Activated CD8-positive, alpha-beta memory T cell treated with anti-CD3 and anti-CD28 coated beads, Interleukin-2, amount 50 U/mL, for 1 hour (primary cell): ENCODE data around the gene MCM8.
A peak's percentile ranks its signal among the peaks of the same experiment; 100 is the strongest.

ENCODE experiments used
- DNase-seq: peaks from one replicate; pipeline ENCODE4 v3.0.0-alpha.2; 2020; ENCODE audit errors: extremely low read depth

The MCM8 gene

DNA sequence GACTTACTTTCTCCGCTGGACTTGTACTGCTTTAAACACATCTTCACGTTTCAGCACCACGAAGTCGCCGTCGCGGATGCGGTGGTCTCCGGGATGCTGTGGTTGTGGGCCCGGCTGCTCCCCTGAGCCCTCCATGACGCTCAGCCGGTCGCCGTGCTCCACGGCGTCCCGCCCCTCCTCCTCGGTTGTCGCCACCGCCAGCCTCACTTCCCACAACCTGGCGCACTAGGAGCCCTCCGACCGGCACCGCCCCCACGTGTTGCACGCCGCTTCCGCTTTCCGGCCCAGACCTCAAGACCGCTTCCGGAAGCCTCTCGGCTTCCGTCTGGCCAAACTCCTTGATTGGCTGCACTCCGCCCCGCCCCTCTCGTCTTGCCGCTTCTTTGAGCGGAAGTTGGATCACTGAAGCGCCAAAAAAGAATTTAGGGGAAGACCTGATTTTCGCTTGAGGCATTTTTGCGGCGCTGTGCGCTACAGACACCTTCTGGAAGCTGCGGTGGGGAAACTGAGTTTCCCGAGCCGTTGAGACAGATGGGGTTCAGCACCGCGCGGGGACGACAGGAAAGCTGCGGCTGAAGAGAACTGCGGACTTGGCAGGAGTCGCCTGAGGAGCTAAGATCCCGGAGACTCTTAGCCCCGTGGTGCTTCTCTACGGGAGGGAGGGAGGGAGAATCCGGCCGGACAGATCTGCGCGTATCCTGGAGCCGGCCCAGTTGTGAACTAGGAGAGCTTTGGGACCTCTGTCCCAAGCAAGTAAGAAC is at the start of gene MCM8, which contains the start of gene TRMT6:
TSS of gene MCM8 (plus strand) at position 382 of the 761 bp plus-strand sequence. CDS start 1,364 bp downstream, outside the sequence.
TSS of gene TRMT6 (minus strand) at position 263 of the 761 bp plus-strand sequence. CDS start at position 135, 128 bp downstream.
- peak; percentile 90 for DNase-seq

DNA sequence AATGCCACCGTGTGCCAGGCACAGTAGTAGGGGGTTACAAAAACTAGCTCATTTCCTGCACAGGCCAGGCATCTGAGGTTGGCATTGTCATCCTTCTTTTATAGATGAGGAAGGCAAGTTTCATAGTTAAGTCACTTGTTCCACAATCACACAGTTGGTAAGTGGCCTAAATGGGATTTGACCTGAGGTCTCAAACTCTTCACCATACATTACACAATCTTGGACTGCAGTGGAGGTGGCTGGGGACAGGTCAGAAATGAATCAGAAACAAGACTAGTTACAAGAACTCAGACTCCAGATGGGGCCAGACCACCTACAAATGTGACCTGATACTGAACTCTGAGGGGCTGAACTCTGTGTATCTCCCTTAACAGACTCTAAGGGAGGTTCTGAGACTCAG is 49.5 kb upstream of the MCM8 start:
- no peak for DNase-seq

DNA sequence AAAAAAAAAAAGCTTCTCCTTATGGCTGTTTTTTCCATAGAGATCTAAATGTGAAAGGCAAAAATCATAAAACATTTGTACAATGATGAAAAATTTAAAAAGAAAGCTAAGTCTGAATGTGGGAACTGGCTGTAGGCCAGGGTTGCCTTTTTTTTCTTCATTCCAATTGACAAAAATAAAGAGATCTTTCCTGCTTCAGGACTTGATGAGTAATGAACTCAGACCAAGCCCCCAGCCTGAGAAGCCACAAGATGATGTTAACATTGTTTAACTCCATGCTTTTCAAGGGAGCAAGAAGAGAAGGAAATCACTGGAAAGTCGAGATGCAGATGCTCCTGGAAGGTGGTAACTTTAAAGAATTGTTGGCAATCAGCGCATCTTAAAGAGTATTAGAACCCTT is 41.5 kb upstream of the MCM8 start:
- no peak for DNase-seq

DNA sequence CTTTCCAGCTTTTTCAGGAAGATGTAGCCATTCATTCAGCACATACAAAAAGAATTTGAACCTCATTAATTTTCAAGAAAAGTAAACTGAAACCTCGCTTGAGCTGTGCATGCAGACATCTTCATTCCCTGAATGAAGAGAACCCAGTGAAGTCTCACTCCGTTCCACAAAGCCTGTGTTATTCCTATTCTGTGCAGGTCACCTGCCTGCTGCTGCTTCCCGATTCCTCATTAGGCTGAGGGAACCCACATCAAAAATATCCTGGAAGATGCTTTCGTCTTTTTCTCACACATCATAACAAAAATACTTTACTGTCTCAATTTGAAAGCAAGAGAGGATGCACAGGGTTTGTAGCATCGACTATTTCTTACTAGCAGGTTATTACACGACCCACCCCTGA is 40.3 kb upstream of the MCM8 start:
- no peak for DNase-seq

DNA sequence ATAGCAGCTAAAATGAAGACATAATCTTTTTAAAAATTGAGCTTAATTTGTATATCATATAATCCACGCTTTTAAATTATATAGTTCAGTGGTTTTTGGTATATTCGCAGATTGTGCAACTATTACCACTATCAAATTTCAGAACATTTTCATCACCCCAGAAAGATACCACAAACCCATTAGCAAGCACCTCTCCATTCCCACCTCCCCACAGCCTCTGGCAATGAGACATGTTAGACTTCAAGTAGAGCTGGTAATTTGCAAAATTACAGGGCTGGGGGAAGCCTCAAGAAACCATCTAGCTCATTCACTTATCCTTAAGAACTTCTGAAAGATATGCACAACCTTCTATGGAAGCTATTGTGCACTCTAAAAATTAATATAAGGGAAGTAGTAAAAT is 37.3 kb upstream of the MCM8 start:
- no peak for DNase-seq

DNA sequence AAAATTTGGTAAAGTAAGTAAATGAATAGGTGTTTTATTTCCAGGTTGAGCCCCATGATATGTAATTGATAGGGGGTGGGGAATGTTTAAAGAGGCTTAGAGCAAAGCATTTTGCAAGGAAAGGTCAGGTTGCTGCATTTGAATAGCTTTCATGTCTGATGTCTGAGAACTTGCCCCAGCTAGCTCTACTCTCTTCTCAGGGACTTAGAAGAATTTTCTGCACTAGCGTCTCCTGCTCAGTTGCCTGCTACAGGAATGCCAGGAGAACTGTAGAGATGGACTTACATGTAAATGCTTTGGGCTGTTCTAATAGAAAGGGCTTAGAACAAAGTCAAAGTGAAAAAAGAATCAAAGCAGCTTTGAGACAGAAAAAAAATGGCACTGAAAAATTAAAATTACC is 35.6 kb upstream of the MCM8 start:
- no peak for DNase-seq

DNA sequence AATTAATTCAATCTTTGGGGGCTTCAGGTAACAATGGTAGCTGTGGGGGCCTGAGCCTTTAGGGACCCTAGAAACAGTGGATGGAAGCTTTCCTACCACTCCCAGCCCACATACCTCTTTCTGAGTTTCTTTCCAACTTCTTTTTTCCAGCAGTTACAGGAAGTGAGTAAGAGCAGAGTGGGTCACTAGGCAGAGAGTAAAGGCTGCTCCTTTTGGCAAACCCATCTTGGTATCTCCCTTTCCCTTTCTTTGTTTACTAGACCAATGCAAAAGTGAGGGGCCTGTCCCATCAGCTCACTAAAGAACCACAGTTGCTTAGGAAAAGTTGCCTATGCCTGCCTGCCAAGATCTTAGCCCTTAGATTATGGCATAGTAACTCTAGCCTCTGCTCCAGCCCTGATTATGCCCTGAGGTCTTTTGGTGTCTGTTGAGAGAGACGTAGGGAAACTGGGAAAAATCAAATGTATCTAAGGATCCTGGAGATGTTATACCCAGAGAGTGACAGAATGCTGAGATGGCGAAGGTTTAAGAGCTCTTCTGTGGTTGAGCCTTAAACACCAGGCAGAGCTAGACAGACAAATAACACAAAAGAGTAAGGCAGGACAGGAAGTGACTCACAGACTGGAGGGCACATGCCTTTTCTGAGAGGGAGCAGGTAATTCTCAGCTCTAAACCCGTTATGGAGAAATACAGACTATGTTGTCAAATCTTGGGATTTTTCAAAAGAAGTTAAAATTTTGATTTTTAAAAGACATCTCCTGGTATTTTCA is 31.4 kb upstream of the MCM8 start:
- DNase-seq = no peak

DNA sequence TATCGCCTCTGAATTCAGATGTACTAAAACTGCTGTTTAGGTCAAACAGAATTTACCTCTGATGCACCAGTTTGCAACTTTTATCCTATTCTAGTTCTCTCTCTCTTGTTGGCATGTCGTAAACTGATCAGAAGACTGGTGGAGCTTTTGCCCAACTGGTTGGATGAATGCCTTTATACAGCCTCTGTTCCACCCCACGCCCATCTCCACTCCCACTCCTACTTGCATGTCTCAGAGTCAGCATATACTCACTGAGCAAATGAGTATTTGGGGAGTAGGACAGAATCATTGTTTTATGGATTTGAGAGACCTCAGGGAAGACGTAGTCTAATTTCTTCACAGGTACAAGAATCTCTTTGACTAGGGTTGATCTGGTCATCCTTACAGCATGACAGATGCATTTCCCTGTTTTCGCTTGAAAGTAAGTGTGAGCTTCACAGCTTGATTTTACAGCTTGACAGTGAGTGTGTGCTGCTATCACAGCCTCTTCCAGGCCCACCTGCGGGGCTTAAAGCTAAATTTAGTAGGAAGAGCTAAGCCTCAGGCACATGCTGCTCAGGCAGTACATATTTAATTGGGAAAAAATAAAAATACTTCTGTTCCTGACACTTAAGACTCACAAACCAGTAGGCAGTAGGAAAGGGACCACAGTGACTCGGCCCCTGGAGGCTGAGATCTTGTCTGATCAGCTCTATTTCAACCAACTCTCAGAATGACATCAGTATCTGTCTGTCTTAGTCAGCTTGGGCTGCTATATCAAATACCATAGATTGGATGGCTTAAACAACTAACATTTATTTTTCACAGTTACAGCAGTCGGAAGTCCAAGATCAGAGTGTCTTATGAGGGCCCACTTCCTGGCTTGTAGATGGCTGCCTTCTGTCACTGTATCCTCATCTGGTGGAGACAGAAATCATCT is 30.6 kb upstream of the MCM8 start:
- no peak for DNase-seq

DNA sequence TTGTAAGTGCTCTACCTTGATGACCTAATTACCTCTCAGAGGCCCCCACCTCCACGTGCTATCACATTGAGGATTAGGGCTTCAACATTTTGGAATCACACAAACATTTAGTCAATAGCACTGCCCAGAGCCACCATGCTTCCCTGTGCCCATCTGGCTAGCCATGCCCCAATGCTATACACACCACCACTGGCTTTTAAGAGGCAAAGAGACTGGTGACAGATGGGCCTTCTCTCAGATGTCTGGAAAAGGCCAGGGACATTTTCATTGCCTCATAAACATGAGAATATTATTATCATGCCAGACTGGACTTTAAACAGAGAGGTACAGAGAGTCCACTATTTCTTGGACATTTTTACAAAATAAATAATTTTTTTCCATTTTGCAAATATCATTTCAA is 29.9 kb upstream of the MCM8 start:
- DNase-seq = no peak

DNA sequence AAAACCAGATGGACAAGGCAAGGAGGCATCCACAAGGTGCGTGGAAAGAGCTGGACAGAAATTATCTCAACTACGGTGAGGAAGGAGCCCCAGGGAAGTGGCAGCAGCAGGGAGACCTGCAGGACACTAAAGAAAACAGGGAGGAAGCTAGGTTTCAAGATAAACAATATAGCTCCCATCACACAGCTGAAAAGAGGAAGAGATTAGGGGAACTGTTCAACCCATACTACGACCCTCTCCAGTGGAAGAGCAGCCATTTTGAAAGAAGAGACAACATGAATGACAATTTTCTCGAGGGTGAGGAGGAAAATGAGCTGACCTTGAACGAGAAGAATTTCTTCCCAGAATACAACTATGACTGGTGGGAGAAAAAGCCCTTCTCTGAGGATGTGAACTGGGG is 27.0 kb upstream of the MCM8 start:
- no peak for DNase-seq

DNA sequence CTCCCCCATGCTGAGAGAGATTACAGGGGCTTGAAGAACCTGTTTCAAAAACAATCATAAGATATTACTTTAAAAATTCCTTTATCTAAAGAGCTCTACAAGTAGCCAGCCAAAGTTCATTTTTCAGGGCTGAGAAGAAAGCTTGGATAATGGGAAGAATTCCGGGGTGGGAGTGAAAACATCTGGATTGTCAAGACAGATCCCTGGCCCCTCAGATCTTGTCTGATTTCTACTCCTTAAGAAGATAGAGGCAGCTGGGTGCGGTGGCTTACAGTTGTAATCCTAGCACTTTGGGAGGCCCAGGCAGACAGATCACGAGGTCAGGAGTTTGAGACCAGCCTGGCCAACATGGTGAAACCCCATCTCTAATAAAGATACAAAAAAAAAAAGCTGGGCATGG is 24.9 kb upstream of the MCM8 start:
- DNase-seq = no peak

DNA sequence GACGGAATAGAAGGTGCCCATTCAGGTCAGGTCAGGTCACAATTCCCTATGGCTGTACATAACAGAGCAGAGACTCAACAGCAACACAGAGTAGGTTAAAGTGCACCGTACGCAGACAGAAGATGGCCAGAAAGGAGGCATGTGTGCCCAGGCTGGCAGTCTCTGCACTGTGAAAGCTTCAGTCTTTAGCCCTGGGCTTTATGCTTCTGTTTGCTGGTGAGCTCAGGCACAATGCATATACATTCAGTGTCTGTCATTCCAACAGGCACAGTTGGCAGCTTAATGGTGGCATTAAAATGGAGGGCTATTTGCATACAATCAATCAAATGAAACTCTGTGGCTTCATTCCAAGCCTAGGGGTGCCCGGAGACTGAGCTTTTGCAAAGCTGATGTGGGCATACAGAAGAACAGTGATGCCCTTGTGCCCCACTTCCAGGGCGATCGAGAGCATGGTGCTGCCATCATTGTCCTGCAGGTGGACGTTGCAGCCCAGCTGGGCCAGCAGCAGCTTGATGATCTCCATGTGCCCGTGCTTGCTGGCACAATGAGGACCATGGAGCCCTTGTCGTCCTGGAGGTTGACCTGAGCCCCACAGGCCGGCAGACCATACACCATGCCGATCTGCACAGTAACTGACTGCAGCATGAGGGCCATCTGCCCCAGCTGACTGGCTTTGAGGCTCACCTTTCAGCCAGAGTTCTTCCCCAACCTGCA is 22.5 kb upstream of the MCM8 start:
- no peak for DNase-seq

DNA sequence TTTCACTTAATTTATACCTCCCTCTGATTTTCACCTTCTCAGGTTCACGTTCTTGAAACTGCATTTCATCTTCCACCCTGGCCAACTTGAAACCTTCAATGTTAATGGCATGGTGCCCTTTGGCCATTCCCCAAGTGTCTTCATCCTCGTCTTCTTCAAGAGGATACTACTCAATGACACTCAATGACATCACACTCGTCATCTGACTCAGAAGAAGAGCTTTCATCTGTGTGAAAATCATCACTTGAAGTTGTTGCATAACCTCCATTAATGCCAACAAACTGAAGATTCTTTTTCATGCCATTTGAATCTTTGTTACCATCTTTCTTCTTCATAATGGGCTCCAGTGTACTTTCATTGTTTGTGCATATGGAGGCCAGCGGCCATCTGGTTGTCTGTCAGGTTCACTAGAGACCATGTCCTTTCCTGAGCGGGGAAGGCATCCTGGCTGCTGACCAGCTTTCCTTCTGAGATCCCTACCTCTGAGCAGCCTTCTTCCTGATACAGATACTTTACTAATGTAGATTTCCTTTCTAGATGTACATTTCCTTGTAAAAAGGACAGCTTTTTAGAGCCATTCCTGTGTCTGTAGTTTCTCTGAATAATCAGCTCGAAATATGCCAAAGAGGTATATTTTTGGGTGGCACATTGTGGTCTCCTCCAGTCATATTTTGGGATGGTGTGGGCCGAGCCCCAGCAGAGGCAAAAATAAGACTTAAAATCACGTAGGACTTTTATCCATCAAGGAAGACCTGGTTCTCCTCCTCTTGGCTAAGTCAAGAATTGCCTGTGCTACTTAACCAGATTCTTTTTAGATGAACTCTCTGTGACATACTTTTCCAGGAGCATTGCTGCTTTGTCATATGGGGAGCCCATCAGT is 21.4 kb upstream of the MCM8 start:
- no peak for DNase-seq

DNA sequence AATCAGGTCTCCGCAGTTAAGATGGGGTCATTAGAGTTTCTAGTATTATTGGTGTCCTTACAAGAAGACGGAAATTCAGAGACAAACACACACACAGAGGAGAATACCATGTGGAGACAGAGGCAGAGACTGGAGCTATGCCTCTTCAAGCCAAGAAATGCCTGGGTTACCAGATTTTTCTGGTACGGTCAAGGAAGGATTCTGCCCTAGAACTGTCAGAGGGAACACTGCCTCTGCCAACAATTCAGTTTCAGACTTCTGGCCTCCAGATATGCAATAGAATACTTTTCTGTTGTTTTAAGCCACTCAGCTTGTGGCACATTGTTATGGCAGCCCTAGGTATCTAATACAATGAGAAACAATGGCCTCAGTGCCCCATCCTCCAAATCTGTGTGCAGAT is 19.0 kb upstream of the MCM8 start:
- DNase-seq = no peak

DNA sequence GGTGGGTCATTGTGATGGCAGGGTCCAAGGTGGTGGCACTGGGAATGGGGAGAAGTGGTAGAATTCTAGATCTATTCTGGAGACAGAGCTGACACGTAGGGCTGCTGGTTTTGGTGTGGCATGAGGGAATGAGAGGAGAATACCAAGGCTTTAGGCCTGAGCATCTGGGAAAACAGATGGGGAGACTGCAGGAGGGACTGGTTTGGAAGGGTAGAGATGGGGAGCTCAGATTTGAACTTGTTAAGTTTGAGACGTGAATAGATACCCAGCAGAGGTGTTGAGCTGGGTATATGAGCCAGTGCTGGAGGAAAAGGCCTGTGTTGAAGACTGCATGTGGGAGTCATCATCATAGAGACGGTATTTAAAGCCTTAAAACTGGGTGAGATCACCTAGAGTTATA is 17.7 kb upstream of the MCM8 start:
- no peak for DNase-seq

DNA sequence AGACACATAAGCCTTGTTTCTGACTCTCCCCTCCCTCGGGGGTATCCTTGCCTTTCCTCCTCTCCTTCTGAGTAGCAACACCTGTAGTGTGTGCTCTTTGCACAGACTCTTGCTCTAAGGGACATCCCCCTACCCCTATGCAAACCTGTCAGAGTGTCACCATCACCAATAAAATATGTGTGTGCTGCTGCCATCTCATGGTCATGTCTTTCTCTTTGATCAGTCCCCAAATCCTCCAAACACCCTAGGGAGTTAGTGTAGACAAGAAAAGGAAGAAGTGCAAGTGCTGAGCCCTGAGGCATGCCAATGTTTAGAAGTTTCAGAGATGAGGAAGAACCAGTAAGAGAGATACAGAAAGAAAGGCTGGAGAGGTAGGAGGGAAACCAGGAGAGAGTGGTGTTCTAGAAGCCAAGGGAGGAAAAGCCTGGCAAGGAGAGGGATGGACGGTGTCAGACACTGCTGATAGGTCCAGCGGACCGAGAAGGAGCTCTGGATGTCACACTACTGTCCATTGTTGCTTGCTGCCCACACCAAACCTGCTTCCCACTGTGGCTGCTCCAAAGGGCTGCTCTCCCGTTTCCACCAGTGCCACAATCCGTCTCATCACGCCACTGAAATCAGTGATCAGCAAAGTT is 16.5 kb upstream of the MCM8 start:
- DNase-seq = no peak

DNA sequence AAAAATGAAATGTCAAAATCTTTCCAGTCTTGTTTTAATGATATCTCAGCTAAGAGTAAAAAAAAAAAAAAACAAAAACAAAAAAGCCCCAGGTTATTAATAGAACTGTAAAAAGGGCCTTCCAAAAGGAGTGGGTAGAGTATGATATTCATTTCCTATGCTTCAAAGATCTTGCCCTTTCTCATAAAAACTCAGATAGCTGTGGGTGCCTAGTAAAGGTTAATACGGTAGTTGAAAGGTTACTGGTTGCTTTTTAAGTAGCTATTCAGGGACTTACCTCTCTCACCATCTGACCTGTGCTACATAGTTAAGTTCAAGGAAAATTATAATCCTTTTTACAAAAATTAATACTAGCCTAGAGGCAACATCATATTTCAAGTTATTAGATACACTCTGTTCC is 15.1 kb upstream of the MCM8 start:
- no peak for DNase-seq

DNA sequence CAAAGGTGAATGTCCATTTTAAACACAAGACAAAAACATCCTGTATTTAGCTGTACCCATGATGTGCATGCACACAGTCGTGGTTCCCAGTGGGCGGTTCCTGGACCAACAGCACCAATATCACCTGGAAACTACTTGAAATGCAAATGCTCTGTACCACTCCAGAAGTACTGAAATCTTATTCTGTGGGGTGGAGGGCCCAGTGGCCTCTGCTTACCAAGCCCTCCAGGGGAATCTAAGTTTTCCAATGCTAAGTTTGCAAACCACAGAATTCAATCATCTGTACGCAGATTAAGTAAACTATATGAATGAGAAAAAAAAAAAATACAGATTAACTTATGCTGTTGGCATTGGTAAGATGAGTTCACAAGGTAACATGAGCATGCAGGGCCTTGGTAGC is 14.2 kb upstream of the MCM8 start:
- DNase-seq = no peak

DNA sequence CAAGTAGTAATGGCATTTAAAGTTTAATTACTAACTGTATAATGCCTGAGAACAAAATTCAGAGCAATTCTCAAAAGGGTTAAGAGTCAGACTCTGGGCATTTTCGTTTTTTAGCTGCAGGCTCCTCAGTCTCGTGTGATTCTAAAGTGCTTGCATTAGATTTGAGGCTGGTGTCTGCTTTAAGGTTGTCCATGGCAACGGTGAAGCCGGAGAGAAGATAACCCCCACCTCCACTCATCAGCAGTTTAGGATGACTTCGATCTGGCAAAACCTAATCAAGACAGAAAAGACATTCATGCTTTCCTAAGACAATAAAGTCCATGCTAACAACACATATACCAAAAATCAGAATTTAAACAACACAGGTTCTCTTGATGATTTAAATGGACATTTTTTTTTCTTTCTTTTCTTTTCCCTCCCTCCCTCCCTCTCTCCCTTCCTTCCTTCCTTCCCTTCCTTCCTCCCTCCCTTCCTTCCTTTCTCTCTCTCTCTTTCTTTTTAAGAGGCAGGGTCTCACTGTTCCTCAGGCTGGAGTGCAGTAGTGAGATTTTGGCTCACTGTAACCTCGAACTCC is 11.9 kb upstream of the MCM8 start:
- DNase-seq = no peak

DNA sequence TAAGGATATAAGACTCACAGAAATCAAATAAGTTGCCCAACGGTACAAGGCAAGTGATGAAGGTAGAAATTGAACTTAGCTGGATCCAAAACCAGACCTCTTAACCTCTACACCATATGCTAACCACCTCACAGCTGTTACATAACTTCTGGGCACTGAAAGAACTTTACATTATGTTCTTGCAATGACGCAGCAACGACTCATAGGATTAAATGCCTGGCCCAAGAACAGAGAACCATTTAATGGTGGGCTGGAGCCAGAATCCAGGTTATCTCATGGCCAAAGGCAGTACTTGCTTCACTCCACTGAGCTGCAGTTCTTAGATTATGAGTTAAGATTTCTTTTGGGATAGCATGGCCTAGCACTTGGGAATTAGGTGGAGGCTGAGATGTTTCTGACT is 4.5 kb upstream of the MCM8 start:
- no peak for DNase-seq
